Spleen (tissue), 3 donors: ENCODE measurements around the gene KIF1A.

ENCODE experiments used
- POLR2A ChIP-seq, 3 donors: fragments of 450-650 bp; IDR thresholded peaks; one replicate each; pipeline ENCODE4 v1.5.1; 2017; ENCODE audit warnings: antibody characterized with exemption in 3 of 3, mild to moderate bottlenecking in 1 of 3
- POLR2AphosphoS5 ChIP-seq, 3 donors: sonication (generic); formaldehyde crosslinking; IDR thresholded peaks; one replicate each; pipeline ENCODE4 v1.5.1; 2017; ENCODE audit warnings: antibody characterized with exemption in 3 of 3

DNA sequence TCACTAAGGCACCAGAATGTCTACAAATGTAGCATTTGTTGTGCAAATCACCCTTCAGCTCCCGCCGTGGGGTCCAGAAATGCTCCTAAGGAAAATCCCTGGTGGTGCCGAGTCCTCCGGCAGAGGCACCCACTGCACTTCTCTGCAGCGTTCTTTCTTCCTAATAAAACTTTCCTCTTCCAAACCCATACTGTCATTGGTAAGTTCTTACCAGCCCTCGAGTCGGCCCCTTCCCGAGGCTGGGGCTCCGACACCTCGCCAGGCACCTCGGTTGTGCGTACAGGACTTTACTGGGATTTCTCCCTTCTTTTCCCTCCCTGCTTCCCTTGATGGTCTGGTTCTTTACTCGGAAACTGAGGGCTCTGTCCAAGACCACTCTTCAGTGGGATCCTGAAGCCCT lies 38.3 kb upstream of the KIF1A start:
- TF ChIP-seq POLR2AphosphoS5 (IDR thresholded peaks at IDR 0.05) (no peak), POLR2A (IDR thresholded peaks at IDR 0.05) (no peak)
